ENCODE results near the gene DNAH12.

The DNAH12 gene

GRCh38 chr3:57261119-57261518 lies 283.0 kb downstream of the DNAH12 start:
- H3K9me3 Mint-ChIP-seq: no peaks in the 10 kb centered on the region
- no peak for ATAC-seq (replicated peaks)
- no peak overlapping the region for H3K4me3 Mint-ChIP-seq

DNA sequence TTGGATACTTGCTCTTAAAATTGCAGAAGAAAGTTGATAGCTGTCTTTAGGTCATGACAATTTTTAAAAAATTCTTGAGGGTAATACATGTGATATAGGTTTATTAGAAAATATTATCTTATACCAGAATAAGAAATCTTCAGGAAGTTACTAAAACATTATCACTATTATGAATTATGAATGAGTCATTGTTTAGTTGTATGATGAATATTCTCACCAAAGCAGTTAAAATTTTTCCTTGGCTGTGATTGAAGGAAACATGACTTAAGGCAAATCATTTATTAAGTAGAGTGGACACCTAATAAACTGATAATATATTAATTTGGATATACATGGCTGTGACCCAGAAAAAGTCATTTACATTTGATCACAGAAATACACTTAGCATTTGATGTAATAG lies 286.5 kb downstream of the DNAH12 start:
- no peaks in the 10 kb centered on the region for H3K27me3 Mint-ChIP-seq
- ATAC-seq (replicated peaks): no peak
- H3K4me1 Mint-ChIP-seq (ENCODE audit: low read depth in 2 of 2): no peaks in the 10 kb centered on the region
- H3K36me3 Mint-ChIP-seq (ENCODE audit: insufficient read depth): peaks cover 63% of the 10 kb centered on the region
- H3K4me3 Mint-ChIP-seq: no peak overlapping the region
- no peak for DNase-seq
- H3K9me3 Mint-ChIP-seq: no peaks in the 10 kb centered on the region
- peak overlapping the region in 1 of 2 donors; percentile 78 for H3K27ac Mint-ChIP-seq

More at GRCh38 chr3:57261119-57261518, 283.0 kb downstream of the DNAH12 start:
- peaks cover 68% of the 10 kb centered on the region for H3K36me3 Mint-ChIP-seq (ENCODE audit: insufficient read depth)
- no peaks in the 10 kb centered on the region for H3K27me3 Mint-ChIP-seq
- no peak overlapping the region for H3K27ac Mint-ChIP-seq
- no peak for DNase-seq
- peaks cover 0 to 8% of the 10 kb centered on the region in 2 donors for H3K4me1 Mint-ChIP-seq (ENCODE audit: low read depth in 2 of 2)

GRCh38 chr3:57256844-57257243 lies 287.3 kb downstream of the DNAH12 start:
- ATAC-seq (replicated peaks) (no peak), DNase-seq (no peak)
- Mint-ChIP-seq H3K4me1 (ENCODE audit: low read depth in 2 of 2) (no peaks in the 10 kb centered on the region), H3K4me3 (no peak overlapping the region), H3K36me3 (ENCODE audit: insufficient read depth) (peaks cover 65% of the 10 kb centered on the region), H3K27me3 (no peaks in the 10 kb centered on the region), H3K27ac (peak overlapping the region in 1 of 2 donors; percentile 78), H3K9me3 (no peaks in the 10 kb centered on the region)

DNA sequence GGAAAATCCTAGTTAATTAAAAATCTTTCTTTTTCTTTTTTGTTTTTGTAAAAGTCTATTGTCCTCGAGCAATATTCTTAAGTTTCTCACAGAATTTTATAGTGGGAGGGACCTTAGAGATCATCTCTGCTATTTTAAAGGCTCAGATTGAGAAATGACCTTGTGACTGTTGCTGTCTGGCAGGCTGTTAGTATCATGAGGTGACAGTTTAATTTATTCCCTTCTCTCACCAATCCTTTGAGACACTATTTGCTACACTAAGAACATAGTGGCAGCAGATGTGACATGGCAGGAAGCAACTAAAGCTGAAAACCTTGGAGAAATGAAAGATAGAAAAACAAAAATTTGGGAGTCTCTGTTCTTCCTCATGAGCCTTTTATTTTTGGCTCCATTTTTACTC lies 291.7 kb downstream of the DNAH12 start:
- H3K27ac Mint-ChIP-seq: peak overlapping the region in 1 of 2 donors; percentile 28
- H3K9me3 Mint-ChIP-seq: no peaks in the 10 kb centered on the region
- H3K36me3 Mint-ChIP-seq (ENCODE audit: insufficient read depth): peaks cover 54% of the 10 kb centered on the region
- no peaks in the 10 kb centered on the region for H3K27me3 Mint-ChIP-seq
- H3K4me3 Mint-ChIP-seq: no peak overlapping the region
- ATAC-seq (replicated peaks) (no peak), DNase-seq (no peak)
- no peaks in the 10 kb centered on the region for H3K4me1 Mint-ChIP-seq (ENCODE audit: low read depth in 2 of 2)

DNA sequence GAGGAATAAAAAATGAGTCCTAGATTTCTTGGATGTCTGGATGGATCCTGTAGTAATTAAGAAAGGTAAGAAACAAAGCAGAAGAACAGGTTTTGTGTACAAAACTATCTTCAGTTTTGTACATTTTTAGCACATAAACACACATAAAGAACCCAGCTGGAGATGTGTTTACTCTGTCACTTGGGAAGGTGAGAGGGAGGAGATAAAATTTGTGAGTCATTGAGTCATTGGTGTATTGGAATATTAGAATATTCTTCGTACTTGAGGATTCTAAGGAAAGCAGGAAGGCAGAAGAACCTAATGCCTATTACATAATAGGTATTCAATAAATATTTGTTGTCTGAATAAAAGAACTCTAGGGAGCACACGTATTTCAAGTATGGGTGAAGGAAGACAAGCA lies 299.2 kb downstream of the DNAH12 start:
- no peak overlapping the region for H3K4me3 Mint-ChIP-seq
- peaks cover 60% of the 10 kb centered on the region for H3K36me3 Mint-ChIP-seq (ENCODE audit: insufficient read depth)
- no peaks in the 10 kb centered on the region for H3K27me3 Mint-ChIP-seq
- H3K9me3 Mint-ChIP-seq: no peaks in the 10 kb centered on the region
- no peak for ATAC-seq (replicated peaks)
- H3K4me1 Mint-ChIP-seq (ENCODE audit: low read depth in 2 of 2): peaks cover 0 to 6% of the 10 kb centered on the region in 2 donors
- DNase-seq: no peak
- peak overlapping the region in 1 of 2 donors; percentile 3 for H3K27ac Mint-ChIP-seq

Measured in effector memory CD8-positive, alpha-beta T cell (primary cell).